Left lung (tissue), 10 donors: ENCODE measurements around the gene ABCG1. TPM values are rescaled to one million over a fixed set of nuclear protein-coding genes. Genes with fewer than 3 reads are reported as not detected.

Experiments
- ATAC-seq: fragments of 200-7000 bp; cut with Tn5 transposase; one replicate; pipeline ENCODE4 v1.9.1; 2020; ENCODE audit warnings: moderate library complexity
- DNase-seq, 4 donors: peaks; one replicate each; pipeline ENCODE4 v3.0.0-alpha.2; 2013 to 2020
- H3K27ac ChIP-seq, 2 donors: fragments of 200-600 bp; sonication (generic) in 1 of 2; one replicate each; pipeline versions ENCODE4 v1.5.0 to v1.8.0; 2020 to 2021
- H3K27me3 ChIP-seq, 2 donors: fragments of 200-600 bp; sonication (generic) in 1 of 2; one replicate each; pipeline versions ENCODE4 v1.5.0 to v1.8.0; 2020 to 2021
- H3K36me3 ChIP-seq, 2 donors: fragments of 200-600 bp; sonication (generic) in 1 of 2; one replicate each; pipeline versions ENCODE4 v1.5.0 to v1.8.0; 2020 to 2021
- H3K4me1 ChIP-seq, 2 donors: fragments of 200-600 bp; one replicate each; pipeline ENCODE4 v1.8.0; 2021
- H3K4me3 ChIP-seq, 2 donors: fragments of 200-600 bp; sonication (generic) in 1 of 2; one replicate each; pipeline versions ENCODE4 v1.5.0 to v1.8.0; 2020 to 2021; ENCODE audit warnings: mild to moderate bottlenecking in 1 of 2
- H3K9me3 ChIP-seq, 2 donors: fragments of 200-600 bp; sonication (generic) in 1 of 2; one replicate each; pipeline versions ENCODE4 v1.5.0 to v1.8.0; 2020 to 2021
- intact Hi-C, 2 donors: fragments of 100-400 bp; cut with DNase I; formaldehyde crosslinking; loops; one replicate each; pipeline versions ENCODE4 v1.11.2 to v1.14.2; 2022
- polyA plus RNA-seq, 6 donors: library from polyadenylated mRNA; unstranded; fragments of 120-200 nt; gene quantifications; one replicate each; pipeline ENCODE4 v1.2.1, GENCODE V29; 2013; ENCODE audit not compliant: insufficient read length in 6 of 6
- total RNA-seq, 2 donors: library from RNA; stranded (reverse); fragmentation: NEBNext Ultra II Directional; extraction: Animal tissue kit (Norgen Biotek cat#: 25700); gene quantifications; one replicate each; pipeline ENCODE4 v1.2.1, GENCODE V29; 2021
- TF ChIP-seq, protein P1 (sequence below), 2 donors: fragments of 200-600 bp; sonication (generic) in 1 of 2; IDR thresholded peaks; one replicate each; pipeline versions ENCODE4 v1.5.0 to v1.8.0; 2021; ENCODE audit warnings: antibody characterized with exemption in 2 of 2
- donor health status: DM: no; HTN: yes; CAD: no.
- donor health status: DM: no; HTN: no; CAD: no.

ABCG1 gene
- total and polyA plus RNA-seq, 8 donors, result 6.8 to 53.8 (median 10.5) TPM

DNA sequence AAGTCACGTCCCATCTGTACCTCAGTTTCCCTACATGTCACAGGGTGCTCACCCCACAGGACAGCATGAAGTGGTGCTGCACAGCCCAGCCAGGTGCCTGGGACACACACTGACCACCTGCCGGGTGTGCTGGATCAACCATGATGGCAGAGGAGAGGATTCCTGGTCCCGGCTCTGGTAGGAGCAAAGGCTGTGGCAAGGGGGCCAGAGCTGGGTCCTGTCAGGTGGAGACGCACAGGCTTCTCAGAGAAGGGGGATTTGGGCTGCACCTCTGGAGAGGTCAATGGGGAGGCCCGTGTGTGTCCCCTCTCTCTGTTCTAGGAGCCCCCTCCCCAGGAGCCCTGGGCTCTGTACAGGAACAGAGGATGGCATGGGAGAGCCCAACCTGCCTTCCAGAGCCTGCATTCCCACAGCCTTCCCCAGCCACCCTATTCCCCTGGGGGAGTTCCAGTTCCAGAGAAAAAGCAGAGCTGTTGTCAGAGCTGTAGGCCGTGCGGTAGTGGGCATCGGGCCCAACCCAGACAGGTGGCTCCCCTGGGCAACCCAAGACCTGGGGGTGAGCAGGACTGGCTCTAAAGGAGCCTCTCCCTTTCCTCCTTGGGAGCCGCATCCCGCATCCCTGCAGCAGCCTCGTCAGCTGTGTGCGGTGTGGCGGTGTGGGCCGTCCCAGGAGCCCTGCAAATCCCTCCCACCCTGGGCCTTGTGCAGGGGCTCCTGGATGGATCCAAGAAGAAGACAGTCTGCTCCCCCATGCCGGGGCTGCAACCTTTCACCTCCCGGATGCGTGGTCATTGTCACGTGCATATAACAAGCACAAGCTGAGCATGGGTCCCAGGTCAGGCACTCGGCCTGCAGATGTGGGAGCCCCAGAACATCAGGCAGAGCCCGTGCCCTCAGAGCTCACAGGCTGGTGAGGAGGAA, 99.1 kb downstream of the ABCG1 start:
- no peaks in the 10 kb centered on the region for H3K36me3 ChIP-seq
- H3K9me3 ChIP-seq, result no peaks in the 10 kb centered on the region
- DNase-seq (no peak), ATAC-seq (no peak)
- TF ChIP-seq, protein P1, sequence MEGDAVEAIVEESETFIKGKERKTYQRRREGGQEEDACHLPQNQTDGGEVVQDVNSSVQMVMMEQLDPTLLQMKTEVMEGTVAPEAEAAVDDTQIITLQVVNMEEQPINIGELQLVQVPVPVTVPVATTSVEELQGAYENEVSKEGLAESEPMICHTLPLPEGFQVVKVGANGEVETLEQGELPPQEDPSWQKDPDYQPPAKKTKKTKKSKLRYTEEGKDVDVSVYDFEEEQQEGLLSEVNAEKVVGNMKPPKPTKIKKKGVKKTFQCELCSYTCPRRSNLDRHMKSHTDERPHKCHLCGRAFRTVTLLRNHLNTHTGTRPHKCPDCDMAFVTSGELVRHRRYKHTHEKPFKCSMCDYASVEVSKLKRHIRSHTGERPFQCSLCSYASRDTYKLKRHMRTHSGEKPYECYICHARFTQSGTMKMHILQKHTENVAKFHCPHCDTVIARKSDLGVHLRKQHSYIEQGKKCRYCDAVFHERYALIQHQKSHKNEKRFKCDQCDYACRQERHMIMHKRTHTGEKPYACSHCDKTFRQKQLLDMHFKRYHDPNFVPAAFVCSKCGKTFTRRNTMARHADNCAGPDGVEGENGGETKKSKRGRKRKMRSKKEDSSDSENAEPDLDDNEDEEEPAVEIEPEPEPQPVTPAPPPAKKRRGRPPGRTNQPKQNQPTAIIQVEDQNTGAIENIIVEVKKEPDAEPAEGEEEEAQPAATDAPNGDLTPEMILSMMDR (IDR thresholded peaks at IDR 0.05), result no peak
- H3K27me3 ChIP-seq, result no peaks in the 10 kb centered on the region
- peaks cover 0 to 24% of the 10 kb centered on the region in 2 donors for H3K4me1 ChIP-seq
- no peak overlapping the region for H3K4me3 ChIP-seq
- no peak overlapping the region for H3K27ac ChIP-seq
- intact Hi-C loops, result no loop called here

- peak in 1 of 4 donors; percentile 86 for DNase-seq
- H3K4me3 ChIP-seq, result no peak overlapping the region
- intact Hi-C loops, result no loop called here
- ATAC-seq, result peak; percentile 29
- TF ChIP-seq, protein P1 (IDR thresholded peaks at IDR 0.05), result no peak
- H3K27me3 ChIP-seq, result no peaks in the 10 kb centered on the region
- H3K4me1 ChIP-seq, result peaks cover 0 to 15% of the 10 kb centered on the region in 2 donors
- H3K27ac ChIP-seq, result peak overlapping the region in 1 of 2 donors; percentile 64
- no peaks in the 10 kb centered on the region for H3K36me3 ChIP-seq
- no peaks in the 10 kb centered on the region for H3K9me3 ChIP-seq
These were observed 100.4 kb downstream of the ABCG1 start for GRCh38 chr21:42319376-42319775.

DNA sequence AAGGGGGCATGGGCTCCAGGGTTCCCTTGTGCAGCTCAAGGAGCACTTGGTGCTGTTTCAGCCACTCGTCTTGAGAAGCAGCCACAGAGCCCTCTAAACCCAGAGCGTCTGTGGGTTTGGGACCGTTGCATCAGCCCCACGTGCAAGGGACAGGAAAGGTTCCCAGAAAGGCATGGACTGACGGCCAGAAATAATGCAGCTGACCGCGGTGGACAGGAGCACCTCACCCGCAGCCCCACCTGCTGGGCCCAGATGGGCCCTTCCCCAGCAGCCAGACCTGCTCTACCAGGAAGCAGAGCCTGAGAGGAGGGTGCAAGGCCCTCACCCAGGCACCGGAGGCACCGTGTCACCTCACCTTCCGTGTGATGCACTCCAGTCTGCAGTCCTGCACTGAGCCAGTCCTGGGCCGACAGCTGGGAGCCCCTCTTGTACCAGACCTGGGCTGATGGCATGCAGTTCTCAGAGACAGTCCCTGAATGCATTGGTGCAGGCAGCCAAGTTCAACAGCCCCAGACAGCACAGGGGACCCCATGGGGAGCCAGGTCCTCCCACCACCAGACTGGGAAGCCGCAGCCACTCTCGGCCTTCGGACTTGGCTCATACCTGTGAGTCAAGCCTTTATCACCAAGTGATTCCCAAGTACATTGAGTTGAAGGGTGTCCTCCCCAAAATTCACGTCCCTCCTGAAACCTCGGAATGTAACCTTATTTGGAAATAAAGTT, 101.1 kb downstream of the ABCG1 start:
- H3K4me1 ChIP-seq, result peaks cover 0 to 15% of the 10 kb centered on the region in 2 donors
- peak overlapping the region in 1 of 2 donors; percentile 64 for H3K27ac ChIP-seq
- peak; percentile 66 for ATAC-seq

GRCh38 chr21:42320791-42321190, 101.9 kb downstream of the ABCG1 start:
- H3K27ac ChIP-seq, result no peak overlapping the region
- no peaks in the 10 kb centered on the region for H3K36me3 ChIP-seq
- ATAC-seq (no peak), DNase-seq (no peak)
- peaks cover 0 to 15% of the 10 kb centered on the region in 2 donors for H3K4me1 ChIP-seq
- intact Hi-C loops, result no loop called here
- no peaks in the 10 kb centered on the region for H3K9me3 ChIP-seq
- no peak overlapping the region for H3K4me3 ChIP-seq
- TF ChIP-seq, protein P1 (IDR thresholded peaks at IDR 0.05), result no peak
- no peaks in the 10 kb centered on the region for H3K27me3 ChIP-seq

More for the DNA sequence above, 101.1 kb downstream of the ABCG1 start:
- intact Hi-C loops, result no loop called here
- Histone ChIP-seq H3K9me3 (no peaks in the 10 kb centered on the region), H3K36me3 (no peaks in the 10 kb centered on the region), H3K4me3 (no peak overlapping the region), H3K27me3 (no peaks in the 10 kb centered on the region)
- peak in 1 of 4 donors; percentile 78 for DNase-seq
- TF ChIP-seq, protein P1 (IDR thresholded peaks at IDR 0.05), result no peak

DNA sequence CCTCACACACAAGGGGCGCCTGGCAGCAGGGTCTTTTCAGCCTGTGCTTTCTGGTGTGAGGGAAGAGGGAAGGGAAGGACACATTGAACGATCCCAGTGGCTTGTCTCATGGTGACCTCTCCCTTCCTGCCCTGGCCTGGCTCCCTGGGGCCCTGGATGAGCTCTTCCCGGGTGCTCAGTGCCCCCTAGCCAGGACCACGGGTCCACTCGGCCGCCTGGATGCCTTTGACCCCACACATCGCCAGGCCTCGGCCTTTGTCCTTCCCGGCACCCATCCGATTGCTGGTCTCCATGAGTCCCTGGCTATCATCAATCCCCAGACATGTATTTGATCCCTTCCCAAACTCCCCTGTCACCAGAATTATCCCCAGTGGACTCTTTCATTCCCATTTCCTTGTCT, 102.3 kb downstream of the ABCG1 start:
- peaks cover 0 to 15% of the 10 kb centered on the region in 2 donors for H3K4me1 ChIP-seq
- no peaks in the 10 kb centered on the region for H3K36me3 ChIP-seq
- DNase-seq (no peak), ATAC-seq (no peak)
- H3K27ac ChIP-seq, result no peak overlapping the region
- no peaks in the 10 kb centered on the region for H3K9me3 ChIP-seq
- TF ChIP-seq, protein P1 (IDR thresholded peaks at IDR 0.05), result no peak
- intact Hi-C loops, result no loop called here
- H3K27me3 ChIP-seq, result no peaks in the 10 kb centered on the region
- no peak overlapping the region for H3K4me3 ChIP-seq
